PC-9 (cell line): ENCODE measurements around the gene MOB3A.

Experiments used
- EZH2 ChIP-seq: fragments of 200-600 bp; sonication (generic); IDR thresholded peaks from 2 replicates; pipeline ENCODE4 v1.8.0; 2017; ENCODE audit warnings: antibody characterized with exemption, low read depth
- TF ChIP-seq, protein P1 (sequence below): fragments of 200-600 bp; sonication (generic); conservative IDR thresholded peaks from 2 replicates; pipeline ENCODE4 v1.6.1; 2017; ENCODE audit warnings: mixed run types, antibody characterized with exemption, mild to moderate bottlenecking, moderate library complexity

DNA sequence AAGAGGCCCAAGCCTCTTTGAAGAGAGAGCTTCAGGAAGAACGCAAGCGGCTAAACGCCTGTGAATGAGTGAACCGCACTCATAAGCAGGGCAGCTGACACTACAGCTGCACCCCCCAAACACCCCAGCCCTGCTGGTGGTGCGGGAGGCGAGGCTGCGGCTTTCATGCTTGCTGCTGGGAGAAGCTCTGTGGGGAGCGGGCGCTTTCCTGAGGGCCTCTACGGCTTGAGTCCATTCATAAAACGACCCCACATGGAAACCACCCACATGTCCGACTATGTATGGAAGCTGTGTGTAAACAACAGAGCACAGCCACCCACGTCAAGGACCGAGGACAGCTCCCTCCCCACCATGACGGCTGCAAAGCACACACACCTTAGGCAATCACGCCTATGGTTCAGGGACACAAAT is 49.7 kb upstream of the MOB3A start:
- no peak for TF ChIP-seq EZH2
- TF ChIP-seq, protein P1, sequence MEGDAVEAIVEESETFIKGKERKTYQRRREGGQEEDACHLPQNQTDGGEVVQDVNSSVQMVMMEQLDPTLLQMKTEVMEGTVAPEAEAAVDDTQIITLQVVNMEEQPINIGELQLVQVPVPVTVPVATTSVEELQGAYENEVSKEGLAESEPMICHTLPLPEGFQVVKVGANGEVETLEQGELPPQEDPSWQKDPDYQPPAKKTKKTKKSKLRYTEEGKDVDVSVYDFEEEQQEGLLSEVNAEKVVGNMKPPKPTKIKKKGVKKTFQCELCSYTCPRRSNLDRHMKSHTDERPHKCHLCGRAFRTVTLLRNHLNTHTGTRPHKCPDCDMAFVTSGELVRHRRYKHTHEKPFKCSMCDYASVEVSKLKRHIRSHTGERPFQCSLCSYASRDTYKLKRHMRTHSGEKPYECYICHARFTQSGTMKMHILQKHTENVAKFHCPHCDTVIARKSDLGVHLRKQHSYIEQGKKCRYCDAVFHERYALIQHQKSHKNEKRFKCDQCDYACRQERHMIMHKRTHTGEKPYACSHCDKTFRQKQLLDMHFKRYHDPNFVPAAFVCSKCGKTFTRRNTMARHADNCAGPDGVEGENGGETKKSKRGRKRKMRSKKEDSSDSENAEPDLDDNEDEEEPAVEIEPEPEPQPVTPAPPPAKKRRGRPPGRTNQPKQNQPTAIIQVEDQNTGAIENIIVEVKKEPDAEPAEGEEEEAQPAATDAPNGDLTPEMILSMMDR, result no peak
